ENCODE results near the gene IBTK.

DNA sequence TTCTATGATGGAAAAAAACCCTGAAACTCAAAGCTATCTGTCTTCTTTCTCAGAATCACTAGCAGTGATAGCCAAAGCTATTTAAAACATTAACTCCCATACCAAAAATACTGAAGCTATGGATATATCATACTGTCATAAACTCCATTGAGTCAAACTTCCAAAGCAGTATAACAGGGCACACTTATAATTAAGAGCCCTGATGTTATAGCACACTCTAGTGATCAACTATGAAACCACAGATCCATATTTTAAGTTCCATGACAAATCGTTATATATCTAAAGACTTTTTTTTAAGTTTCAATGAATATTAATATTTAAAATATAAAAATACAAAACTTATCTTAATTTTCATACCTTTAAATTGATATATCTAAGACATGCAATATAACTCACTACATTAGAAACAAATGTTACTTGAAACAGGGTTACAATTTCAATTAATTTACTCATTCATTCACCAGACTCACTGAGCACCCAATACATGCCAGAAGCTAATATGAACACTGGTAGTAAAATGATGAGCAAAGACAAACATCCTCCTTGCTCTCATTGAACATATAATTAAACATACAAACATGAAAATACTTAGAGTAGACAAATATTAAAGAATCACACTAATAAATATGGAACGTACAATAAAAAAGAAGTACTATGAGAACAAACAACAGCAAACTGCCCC, 69.3 kb downstream of the IBTK start:
- TF ChIP-seq, protein P1, sequence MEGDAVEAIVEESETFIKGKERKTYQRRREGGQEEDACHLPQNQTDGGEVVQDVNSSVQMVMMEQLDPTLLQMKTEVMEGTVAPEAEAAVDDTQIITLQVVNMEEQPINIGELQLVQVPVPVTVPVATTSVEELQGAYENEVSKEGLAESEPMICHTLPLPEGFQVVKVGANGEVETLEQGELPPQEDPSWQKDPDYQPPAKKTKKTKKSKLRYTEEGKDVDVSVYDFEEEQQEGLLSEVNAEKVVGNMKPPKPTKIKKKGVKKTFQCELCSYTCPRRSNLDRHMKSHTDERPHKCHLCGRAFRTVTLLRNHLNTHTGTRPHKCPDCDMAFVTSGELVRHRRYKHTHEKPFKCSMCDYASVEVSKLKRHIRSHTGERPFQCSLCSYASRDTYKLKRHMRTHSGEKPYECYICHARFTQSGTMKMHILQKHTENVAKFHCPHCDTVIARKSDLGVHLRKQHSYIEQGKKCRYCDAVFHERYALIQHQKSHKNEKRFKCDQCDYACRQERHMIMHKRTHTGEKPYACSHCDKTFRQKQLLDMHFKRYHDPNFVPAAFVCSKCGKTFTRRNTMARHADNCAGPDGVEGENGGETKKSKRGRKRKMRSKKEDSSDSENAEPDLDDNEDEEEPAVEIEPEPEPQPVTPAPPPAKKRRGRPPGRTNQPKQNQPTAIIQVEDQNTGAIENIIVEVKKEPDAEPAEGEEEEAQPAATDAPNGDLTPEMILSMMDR (IDR thresholded peaks at IDR 0.05), result peak in 1 of 4 experiments; percentile 17
- TF ChIP-seq POLR2AphosphoS5 (IDR thresholded peaks at IDR 0.05), result no peak

All from sigmoid colon (tissue), 4 donors.